Measurements from ENCODE around the gene PI4KB.
A peak's percentile ranks its signal among the peaks of the same experiment; 100 is the strongest.

The PI4KB gene

DNA sequence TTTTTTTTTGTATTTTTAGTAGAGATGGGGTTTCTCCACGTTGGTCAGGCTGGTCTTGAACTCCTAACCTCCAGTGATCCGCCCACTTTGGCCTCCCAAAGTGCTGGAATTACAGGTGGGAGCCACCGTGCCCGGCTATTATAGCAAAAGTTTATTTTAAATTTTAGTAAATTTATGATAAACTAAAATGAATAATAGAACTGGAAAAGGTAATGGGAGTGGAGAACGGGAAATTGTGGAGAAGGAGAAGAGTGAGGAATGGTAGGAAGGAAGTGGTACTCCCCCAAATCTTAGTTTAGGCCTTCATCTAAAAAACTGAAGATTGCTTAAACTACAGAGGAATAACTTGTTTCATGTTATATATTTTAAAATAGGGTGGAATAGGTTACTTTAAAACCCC is 7.6 kb upstream of the PI4KB start:
- no peak for TF ChIP-seq CTCF (conservative IDR thresholded peaks at IDR 0.05; ENCODE audit: control insufficient read depth, insufficient read depth, low read depth, low read length)
- no peak overlapping the region for H3K4me3 ChIP-seq (ENCODE audit: control insufficient read depth, low read depth, low read length)
- DNase-seq (ENCODE audit: low read depth) = no peak

- DNase-seq (ENCODE audit: low read depth) = no peak
- no peak for TF ChIP-seq CTCF (conservative IDR thresholded peaks at IDR 0.05; ENCODE audit: control insufficient read depth, insufficient read depth, low read depth, low read length)
- peak overlapping the region; percentile 58 for H3K4me3 ChIP-seq (ENCODE audit: control insufficient read depth, low read depth, low read length)
Measured at GRCh38 chr1:151327903-151328674, 873 bp upstream of the PI4KB start.

DNA sequence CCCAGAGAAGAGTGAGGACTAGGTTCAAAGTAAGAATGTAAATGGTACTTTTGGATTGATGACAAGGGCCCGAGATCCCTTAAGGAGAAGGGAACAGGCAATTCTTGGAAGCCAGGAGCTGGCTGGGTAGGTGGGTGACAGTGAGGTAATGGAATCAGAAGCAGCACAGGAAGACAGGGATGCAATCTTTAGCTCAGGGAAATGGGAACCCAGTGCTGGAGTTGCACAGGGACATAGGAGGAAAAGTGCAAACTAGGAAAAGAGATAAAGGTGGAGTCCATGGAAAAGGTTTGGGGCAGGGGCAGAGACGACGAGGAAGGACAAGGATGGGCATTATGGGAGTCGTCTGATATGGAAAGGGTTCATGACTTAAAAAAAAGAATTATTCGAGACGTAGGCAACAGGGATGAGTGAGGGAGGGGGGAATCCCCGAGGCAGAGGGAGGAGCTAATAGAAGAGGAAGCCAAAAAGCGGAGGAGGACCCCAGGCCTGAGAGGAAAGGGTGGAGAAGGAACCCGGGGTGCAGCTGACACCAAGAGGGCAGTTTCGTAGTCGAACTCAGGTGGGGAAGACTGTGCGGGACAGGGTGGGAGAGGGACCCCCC is 495 bp downstream of the PI4KB start:
- TF ChIP-seq CTCF (conservative IDR thresholded peaks at IDR 0.05; ENCODE audit: control insufficient read depth, insufficient read depth, low read depth, low read length) = no peak
- DNase-seq (ENCODE audit: low read depth) = peak; percentile 50
- H3K4me3 ChIP-seq (ENCODE audit: control insufficient read depth, low read depth, low read length) = peak overlapping the region; percentile 70

DNA sequence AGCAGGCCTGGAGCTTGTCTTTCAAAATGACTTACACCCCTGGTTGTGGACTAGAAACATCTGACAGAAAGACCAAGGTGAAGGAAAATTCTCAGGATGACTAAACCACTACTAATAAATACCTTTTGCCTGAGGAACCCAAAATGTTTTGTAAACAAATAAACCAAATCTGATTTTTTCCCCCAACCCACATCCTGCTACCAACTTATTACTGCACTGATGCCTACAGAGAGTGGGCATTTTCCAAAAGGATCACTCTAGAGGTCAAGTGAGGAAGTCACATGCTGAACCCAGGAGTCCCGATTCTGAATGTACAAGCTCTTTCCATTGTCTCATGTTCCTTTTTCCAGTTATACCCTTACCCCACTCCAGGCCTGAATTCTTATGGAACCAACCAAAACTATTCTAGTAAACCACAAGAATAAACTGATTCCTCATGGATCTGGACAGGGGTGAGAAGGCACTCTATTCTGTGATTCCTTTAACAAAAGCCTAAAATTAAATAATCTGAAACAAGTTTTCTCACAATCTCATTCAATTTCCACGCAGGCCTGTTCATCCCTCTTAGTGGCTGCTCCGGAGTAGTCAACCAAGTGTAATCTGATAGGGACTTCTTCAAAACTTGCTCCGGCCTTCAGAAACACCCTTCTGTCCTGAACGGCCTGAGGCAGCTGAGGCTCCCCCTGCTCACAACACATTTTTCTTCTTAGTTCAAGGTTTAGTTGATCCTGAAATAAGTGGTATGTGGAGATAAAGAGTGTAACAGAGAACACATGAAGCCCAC is 1.4 kb downstream of the PI4KB start:
- no peak for DNase-seq (ENCODE audit: low read depth)
- H3K4me3 ChIP-seq (ENCODE audit: control insufficient read depth, low read depth, low read length) = peak overlapping the region; percentile 70
- TF ChIP-seq CTCF (conservative IDR thresholded peaks at IDR 0.05; ENCODE audit: control insufficient read depth, insufficient read depth, low read depth, low read length) = no peak

GRCh38 chr1:151325231-151325630 is 2.0 kb downstream of the PI4KB start:
- H3K4me3 ChIP-seq (ENCODE audit: control insufficient read depth, low read depth, low read length) = no peak overlapping the region
- DNase-seq (ENCODE audit: low read depth) = no peak
- TF ChIP-seq CTCF (conservative IDR thresholded peaks at IDR 0.05; ENCODE audit: control insufficient read depth, insufficient read depth, low read depth, low read length) = no peak

DNA sequence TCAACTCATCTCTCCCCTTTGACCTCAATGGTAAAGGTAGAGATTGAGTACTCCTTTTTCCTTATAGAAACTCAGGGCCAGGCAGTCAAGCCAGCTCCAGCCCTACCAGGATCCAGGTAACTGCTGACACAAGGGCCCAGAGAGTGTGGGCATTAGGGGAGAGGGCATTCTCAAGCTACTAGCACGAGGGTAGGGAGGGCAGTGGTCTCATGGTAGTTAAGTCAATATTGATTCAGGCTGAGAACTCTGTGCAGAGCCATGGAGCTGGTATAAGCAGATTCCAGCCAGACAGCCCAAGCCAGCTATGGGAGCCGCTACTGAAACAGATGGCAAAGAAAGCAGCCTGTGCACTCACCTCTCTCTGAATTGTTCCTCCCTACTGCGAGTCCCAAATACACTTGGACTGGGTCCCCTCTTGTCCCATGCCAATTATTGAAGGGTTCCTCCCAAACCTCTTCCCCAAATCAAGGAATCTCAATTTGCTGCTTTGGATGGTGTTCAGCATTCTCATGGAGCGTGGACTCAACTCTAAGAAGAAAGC is 2.8 kb downstream of the PI4KB start:
- H3K4me3 ChIP-seq (ENCODE audit: control insufficient read depth, low read depth, low read length) = no peak overlapping the region
- DNase-seq (ENCODE audit: low read depth) = no peak
- no peak for TF ChIP-seq CTCF (conservative IDR thresholded peaks at IDR 0.05; ENCODE audit: control insufficient read depth, insufficient read depth, low read depth, low read length)
